T-helper 1 cell (primary cell): ENCODE results near the gene UBE2QL1.
"Not testable (repeated sequence)": the region's sequence is repeated elsewhere in the genome, so short reads cannot be mapped to it uniquely, and the experiment has no call there.

Experiments
- DNase-seq, 5 donors: peaks; one replicate each; pipeline ENCODE4 v3.0.0-alpha.2; 2012 to 2020

The UBE2QL1 gene

DNA sequence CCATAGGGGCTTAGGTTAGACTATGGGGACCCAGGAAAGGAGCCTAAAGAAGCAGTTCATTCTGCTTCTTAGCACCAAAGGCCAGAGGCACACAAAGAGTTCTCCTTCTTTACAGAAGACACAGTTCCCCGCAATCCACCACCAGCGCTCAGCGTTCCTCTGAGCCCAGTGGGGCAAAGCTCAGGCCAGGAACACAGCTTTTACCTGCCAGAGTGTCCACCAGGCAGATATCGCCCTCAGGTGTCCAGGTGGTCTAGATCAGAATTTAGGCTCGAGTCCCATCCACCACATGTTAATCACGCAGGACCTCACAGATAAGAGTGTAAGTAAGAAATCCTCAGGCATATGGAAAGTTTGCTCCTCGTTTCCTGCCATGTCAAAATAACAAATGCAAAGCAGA lies 53.0 kb downstream of the UBE2QL1 start:
- DNase-seq: no peak

DNA sequence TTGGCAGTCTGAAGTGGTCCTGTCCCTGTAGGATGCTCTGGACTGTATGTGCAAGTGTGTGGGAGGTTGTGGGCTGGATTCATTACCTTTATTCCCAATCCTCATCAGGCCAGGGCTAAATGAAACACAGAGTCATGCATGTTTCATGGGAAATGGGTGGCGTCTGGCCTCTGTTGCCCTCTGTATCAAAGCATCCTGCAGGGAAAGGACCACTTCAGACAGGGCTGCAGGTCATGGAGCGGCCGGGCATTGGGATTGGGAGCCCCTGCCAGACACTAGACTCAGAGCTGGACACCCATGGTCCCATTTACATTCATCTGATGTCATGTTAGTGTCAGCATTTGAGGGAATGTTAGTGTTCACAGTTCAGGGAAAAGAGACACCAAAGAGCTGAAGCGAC lies 53.8 kb downstream of the UBE2QL1 start:
- no peak for DNase-seq

DNA sequence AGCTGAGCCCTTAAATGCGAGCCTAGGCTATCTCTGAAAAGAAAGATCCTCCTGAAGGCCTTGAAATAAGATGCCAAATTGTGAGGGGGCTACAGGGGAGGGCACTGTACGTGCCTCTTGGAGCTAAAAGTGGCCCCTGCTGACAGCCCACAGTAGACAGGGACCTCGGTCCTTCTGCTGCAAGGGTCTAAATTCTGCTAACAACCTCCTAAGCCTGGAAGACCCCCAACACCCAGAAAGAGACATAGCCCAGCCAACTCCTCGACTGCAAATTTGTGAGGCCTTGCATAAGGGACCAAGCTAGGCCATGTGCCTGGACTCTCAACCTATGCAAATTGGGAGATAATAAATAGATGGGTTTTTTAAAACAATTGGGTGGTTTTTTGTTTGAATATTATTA lies 54.7 kb downstream of the UBE2QL1 start:
- no peak for DNase-seq

DNA sequence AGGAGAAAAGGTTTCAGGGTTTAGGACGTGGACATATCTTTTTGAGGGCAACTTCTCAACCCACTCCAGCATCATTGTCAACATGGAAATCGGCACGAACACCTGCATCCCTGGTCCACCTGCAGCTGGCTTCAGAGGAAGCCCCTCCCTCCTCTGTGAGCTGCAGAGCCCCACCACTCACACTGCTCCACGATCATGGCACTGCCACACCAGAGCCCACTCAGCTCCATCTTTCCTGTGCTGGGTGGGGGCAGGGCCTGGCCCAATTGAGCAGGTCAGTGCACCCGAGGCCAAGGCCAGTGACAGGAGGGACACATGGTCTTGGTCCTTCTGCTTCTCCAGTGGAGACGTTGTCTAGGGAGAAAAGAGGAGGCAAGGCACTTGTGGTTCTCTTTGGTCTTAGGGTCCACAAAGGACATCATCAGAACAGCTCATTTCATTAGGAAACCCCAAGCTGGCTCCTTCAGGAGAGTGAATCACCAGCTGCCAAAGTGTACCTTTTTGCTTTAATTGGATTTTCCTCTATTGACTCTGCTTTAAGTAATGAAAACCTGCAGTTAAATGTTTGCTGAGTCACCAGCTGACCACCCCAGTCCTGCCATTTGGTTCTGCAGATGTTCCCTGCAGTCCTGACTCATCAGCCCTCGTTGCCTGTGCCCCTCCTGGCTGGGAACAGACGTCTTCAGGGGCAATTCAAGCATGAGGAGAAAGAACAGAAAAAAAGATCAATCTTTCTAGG lies 56.2 kb downstream of the UBE2QL1 start:
- DNase-seq: no peak

DNA sequence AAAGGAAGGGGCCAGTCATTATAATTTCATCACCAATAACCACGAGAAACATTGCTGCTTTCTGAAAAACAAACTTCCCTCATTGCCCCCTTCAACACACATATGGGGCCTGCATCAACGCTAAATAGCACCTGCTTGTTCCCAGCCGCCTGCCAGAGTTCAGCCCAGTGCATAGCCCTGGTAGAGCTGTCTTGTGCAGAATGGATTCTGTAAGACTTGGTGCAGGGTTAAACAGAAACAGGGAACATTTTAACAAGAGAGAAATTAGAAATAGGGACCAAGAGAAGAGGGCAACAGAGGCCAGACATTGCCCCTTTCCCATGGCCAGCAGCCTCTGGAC lies 56.7 kb downstream of the UBE2QL1 start:
- DNase-seq: no peak

DNA sequence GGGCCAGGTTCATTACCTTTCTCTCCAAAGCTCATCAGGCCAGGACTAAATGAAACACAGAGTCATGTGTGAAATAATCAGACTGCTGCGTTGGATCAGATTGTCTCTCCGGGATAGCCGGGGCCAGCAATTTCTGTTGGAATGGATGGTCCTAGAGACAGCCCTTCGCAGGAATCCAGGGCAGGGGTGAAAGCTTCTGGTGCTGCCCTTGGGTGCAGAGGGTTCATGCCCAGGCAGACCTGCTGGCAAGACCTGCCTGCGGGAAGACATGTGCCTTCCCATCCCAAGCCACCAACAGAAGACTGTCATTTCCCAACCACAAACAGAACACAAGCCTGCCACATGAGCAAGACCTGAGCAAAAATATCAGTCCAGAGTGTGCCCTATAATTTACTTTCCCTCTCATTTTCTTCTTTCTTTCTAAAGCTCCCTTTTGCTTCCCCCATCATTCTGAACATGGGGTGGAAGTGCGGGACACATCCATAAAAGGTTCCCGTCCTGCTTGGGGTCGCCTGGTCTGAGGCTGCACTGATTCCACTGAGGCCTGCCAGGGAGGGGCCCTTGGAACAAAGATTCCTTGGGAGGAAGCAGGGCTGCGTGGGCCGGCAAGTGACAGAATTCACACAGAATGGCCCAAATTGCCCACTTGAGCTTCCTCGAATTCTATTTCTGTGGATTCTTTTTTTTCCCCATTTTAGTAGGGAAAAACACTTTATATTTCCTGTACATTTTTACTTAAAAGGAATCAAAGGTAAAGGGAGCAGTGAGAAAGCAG lies 57.3 kb downstream of the UBE2QL1 start:
- no peak for DNase-seq

DNA sequence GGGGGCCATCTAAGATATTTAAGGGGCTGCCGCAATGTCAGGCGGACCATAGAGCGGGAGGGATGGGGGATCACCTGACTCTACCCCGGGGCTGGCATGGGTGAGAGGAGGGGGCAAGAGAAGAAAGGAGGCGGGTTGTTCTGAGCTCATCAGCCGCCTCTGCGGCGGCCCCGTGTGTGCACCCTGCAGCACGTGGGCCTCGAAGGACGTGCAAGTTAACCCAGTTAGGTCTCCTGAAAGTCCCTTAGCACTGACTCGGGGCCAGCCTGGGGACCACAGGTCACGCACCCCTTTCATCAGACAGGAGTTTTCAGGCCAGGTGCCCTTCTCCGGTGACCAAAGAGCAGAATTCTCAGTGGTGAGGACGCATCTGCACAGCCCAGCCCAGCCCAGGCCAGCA lies 58.0 kb downstream of the UBE2QL1 start:
- DNase-seq: no peak

DNA sequence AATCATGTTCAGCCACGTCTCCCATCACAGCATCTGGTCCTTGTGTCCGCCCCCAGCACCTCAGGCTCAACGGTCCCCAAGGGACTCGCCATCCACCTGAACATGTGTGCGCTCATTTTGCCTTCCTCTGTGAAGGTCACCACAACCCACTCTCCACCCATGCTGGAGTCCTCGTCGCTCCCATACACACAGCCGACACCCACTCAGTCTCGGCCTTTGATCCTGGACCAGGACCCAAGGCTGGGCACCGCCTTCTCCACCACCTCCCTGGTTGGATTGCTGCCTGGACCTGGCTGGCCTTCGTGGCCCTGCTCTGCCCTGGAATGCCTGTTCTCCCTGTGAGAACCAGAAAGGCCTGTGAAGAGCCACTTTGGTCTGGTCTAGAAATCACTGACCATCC lies 60.3 kb downstream of the UBE2QL1 start:
- no peak for DNase-seq

DNA sequence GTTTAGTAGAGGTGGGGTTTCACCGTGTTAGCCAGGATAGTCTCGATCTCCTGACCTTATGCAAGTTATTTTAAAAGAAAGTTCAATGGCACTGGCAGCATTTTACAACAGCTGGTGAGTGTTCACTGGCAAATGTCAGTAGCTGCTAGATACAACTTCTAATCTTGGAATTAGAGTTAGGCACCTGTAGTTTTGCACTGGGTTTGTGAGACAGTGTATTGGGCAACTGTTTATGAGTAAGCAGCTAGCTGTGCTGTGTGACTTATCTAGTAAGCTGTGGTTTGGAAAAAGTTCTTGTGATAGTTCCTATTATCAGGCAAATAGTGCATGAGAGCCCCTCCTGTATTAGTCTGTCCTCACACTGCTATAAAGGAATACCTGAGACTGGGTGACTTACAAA lies 61.5 kb downstream of the UBE2QL1 start:
- DNase-seq: no peak

DNA sequence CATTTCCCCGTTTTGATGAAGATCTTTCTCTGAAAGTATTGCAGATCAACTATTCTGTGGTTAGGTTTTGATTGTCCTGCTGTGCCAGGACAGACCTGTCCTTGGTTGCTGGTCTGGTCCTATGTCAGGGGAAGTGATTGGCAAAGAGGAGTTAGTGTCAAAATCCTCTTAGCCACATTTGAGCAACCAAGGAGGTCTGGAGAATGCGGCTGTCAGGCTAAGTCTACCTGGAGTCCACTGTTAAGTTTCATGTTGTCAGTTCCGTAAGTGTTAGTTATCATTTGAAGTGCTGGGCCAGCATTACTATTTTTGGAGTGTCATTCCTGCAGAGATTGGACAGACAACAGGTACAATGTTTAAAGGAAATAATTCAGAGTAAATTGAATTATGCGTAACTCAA lies 62.3 kb downstream of the UBE2QL1 start:
- DNase-seq: no peak

DNA sequence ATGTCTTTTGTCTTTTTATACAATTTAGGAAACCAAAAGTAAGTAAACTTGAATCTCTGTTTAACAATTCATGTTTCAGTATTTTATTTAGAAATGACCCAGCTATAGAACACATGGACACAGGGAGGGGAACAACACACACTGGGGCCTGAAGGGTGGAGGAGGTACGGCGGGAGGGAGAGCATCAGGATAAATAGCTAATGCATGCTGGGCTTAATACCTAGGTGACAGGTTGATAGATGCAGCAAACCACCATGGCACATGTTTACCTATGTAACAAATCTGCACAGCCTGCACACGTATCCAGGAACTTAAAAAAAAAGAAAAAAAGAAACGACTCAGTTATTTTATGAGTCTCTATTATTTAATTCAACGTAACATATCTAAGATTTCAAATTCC lies 67.2 kb downstream of the UBE2QL1 start:
- DNase-seq: not testable (repeated sequence)

DNA sequence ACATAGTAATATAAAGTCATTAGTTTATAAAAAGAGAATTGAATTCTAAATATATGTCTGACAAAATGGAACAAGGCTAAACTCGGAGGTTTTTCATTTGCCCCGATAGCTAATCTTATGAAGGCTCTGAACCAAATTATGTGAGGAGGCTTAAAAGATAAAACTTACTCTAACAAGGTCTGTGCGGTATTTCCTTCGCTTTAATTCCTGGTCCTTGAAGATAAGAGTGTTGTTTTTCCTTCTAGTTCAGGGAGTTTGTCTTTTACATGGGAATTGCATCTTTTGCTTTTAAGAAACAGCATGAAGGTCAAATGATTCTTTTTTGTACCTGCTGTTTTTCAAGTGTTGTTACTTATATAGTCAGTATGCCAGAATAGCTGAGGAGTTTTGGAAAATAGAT lies 68.2 kb downstream of the UBE2QL1 start:
- DNase-seq: no peak

DNA sequence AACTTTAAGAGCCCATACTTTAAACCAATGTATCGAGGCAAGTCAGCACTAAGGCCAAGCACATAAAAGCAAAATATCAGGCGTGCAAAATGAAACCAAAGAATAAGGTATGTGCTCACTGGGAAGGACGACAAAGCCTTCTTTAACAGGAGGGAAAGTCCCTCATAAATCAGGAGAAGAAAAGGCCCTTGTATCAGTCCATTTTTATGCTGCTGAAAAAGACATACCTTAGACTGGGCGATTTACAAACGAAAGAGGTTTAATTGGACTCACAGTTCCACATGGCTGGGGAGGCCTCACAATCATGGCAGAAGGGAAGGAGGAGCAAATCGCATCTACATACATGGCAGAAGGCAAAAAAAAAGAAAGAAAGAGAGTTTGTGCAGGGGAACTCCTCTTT lies 68.9 kb downstream of the UBE2QL1 start:
- no peak for DNase-seq

DNA sequence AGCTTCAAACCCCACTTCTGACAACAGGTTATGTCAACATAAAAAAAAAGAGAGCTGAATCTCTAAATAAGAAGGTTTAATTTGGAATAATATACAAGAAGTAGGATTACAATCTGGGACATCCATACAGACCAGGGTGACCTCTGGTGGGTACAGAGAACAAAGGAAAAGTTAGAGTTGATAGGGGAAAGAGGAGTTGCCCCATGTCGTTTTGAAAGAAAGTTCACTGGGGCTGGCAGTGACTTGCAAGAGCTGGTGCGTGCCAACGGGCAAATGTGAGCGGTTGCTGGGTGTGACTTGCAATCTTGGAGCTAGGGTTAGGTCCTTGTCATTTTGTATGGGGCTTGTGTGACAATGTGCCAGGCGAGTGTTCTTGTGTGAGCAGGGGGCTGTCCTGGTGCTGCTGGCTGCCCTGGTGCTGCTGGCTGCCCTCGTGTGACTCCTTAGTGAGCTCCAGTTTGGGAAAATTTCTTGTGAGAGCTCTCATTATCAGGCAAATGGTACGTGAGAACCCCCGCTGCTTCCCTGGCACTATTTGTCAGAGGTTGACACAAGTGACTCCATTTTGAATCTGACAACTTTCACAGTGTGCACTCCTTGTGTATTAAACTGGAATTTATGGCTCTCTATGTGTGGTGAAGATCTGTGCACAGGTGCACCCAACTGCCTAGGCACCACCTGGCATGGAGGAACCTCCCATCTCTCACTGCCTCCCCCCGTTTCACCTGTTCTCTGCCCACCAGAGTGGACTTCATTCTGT lies 69.8 kb downstream of the UBE2QL1 start:
- DNase-seq: no peak

DNA sequence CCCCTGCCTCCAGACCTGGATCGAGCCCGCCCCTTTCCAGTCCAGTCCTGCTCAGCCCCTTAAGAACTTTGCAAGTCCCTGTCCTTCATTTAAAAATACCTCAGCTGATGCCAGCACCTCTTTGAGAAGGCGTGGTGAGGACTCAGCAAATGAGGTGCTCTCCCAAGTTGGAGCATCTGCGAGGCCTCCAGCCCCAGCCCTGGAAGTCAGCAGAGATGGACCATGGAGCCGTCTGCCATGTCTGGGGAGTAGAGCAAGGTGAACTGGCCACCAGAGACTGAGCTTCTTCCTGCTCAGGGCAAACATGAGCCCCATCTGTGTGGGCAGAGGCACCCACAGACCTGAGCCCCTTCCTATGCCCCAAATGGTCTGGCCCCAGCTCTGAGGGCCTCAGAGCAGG lies 71.5 kb downstream of the UBE2QL1 start:
- no peak for DNase-seq

DNA sequence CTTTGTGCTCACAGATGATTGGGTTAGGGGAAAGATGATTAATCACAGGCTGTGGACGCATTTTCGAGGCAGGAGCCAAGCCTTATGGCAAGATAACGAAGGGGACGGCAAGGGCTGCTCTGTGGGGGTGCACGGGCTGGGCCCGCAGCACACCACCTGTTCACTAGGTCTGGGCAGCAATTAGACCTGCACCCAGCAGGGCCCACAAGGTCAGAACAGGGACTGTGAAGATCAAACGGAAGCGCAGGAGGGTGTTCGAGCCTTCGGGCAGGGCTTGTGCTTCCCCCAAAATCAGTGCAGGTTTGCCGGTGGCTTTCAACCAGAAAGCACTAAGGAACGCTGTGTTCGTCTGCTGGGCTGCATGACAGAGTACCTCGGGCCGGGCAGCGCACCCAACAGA lies 73.7 kb downstream of the UBE2QL1 start:
- no peak for DNase-seq

DNA sequence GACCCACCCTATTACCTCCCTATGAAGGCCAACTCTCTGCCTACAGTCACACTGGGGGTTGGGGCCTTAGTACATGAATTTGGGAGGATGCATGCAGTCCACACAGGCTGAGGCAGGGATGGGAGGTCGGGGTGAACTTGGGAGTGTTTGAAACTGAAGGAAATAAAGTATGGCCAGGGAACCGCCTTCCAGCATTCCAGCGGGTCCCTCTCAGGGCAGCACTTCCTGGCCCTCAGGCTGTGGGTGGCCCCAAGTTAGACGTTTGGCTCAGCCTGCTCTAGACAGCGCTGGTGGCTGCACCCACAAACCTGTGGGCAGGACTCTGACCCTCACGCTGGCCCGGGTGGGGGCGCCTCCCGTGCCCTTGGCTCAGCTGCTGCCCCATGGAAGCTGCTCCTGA lies 74.3 kb downstream of the UBE2QL1 start:
- no peak for DNase-seq

DNA sequence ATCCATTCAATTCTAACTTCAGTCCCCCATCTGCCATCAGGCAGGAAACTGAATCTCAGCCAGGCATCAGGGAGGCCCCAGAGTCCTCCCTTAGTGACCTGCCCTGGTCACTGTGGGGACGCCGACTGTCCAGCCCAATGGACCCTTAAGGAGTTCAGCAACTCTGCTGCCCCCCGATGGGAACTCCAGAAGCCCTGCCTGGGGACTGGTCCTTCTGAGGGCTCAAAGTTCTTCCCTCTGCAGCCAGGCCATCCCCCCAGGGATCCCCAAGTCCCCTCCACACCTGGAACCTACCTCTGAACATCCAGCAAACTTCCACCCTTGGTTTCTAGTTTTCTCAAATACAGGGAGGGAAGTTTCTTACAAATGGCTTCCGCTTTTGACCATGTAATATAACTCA lies 76.8 kb downstream of the UBE2QL1 start:
- DNase-seq: no peak

DNA sequence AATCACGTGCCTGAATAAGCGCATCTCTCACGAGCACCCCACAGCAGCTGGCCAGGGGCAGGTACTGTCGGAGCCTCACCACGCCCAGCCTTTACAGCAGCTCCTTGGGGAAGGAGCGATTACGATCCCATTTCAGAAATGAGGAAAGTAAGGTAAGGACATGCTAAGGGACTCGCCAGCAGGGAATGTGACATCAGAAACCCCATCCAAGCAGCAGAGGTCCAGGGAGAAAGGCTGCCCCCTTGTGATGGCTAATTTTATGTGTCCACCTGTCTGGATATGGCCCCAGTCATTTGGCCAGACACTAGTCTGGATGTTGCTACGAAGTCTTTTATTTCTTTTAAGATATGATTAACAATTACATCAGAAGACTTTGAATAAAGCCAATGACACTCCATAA lies 77.3 kb downstream of the UBE2QL1 start:
- no peak for DNase-seq

DNA sequence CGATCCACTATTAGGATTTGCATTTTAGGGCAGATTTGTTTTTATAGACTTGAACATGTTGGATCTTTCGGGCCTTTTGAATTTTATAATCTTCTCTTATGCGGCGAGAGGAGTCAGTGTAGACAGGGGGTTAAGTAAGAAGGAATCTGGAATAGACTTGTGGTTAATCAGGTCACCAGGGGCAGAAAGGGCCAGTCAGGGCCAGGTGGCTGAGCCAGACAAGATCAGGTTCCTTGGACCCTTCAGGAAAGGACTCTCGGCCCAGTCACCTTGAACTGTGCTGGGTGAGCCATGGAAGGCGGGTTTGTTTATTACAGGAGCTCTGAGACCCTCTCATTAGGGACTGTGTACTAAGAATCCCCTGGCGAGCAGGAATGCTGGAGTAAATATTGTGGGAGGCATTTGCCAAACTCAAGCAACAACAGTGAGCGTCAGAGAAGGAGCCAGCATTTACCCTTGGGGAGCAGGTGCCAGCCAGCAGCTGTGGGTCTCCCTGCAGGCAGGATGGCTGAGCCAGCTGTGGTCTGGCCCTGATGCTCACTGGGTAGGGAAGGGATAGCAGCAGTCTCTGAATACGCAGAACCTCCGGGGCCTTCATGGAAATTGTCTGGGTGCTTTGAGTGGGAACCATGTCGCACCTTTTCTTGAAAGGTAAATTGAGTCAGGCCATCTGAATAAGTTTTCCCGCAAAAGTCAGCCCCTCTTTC lies 79.2 kb downstream of the UBE2QL1 start:
- no peak for DNase-seq

DNA sequence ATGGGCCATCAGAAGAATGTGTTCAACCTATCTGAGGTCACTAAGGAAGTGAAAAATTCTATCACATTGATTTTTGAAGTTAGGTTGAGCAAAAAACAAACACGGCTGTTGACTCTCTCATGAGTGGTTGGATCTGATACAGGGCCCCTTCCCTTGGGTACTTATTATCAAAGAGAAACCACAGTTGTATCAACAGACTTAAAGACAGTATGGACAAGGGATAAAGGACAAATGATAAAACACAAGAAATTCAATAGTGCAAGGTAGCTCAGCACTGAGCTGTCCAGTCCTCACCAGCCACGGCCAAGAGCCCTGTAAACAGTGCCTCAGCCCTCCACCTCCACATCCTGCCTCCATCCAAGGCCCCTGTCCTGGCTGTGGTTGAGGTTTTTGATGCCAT lies 86.9 kb downstream of the UBE2QL1 start:
- no peak for DNase-seq

DNA sequence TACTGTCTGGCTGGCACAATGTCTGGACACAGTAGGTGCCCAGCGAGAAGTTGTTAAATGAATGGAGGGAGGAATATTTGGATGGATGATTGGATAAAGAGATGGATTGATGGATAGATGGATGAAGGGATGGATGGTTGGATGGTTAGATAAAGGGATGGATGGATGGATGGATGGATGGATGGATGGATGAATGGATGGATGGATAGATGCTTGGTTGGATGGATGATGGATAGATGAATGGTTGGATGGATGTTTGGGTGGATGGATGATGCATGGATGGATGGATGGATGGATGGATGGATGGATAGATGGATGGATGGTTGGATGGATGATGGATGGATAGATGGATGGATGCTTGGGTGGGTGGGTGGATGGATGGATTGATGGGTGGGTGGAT lies 90.4 kb downstream of the UBE2QL1 start:
- DNase-seq: no peak

DNA sequence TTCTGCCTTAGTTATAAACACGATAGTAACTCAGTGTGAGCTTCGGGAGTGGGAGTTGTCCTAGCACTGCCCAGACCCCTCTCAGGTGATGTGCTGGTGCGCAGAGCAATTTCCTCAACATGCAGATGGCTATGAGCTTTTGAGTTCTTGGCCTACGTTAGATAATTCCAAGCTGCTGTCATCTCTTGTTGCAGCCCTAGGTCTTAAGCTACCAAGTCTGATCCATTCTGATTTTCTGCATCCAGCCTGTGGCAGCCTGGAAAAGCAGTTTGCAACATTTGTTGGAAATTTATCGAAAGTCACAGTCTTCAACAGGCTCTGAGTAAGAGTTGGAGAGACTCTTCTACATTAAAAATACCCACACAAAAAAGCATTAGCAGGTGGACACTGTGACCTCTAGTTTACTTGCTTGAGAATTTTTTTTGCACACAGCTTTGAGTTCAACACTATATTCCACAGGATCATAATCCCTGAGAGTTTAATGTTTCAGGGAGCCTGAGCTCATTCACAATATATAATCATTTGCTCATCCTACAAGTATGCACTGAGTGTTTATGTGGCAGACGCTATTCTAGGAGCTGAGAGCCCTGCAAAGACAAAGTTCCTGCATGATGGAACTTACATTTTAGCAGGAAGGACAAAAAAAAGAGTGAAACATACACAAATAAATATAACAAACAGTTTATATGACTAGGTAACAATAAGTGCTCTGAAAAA lies 91.6 kb downstream of the UBE2QL1 start:
- DNase-seq: no peak
